Esophagus (tissue), 2 donors: ENCODE measurements around the gene ATP9B. TPM values are rescaled to one million over a fixed set of nuclear protein-coding genes. Genes with fewer than 3 reads are reported as not detected.
"Not testable (repeated sequence)": the region's sequence is repeated elsewhere in the genome, so short reads cannot be mapped to it uniquely, and the experiment has no call there.

Experiments used
- H3K27ac ChIP-seq, 2 donors: one replicate each; pipeline ENCODE4 v1.5.1; 2013; ENCODE audit warnings: low read depth in 2 of 2, mild to moderate bottlenecking in 2 of 2, inconsistent platforms in 1 of 2, low read length in 1 of 2, moderate library complexity in 1 of 2
- H3K27me3 ChIP-seq, 2 donors: one replicate each; pipeline ENCODE4 v1.6.1; 2013; ENCODE audit warnings: low read length in 2 of 2, control low read depth in 1 of 2, mild to moderate bottlenecking in 1 of 2; ENCODE audit not compliant: insufficient read depth in 2 of 2, control insufficient read depth in 1 of 2
- H3K36me3 ChIP-seq, 2 donors: one replicate each; pipeline ENCODE4 v1.6.1; 2013; ENCODE audit warnings: low read length in 1 of 2; ENCODE audit not compliant: control insufficient read depth in 2 of 2, insufficient read depth in 2 of 2
- H3K4me1 ChIP-seq, 2 donors: one replicate each; pipeline ENCODE4 v1.6.1; 2013; ENCODE audit warnings: low read length in 1 of 2; ENCODE audit not compliant: control insufficient read depth in 2 of 2, insufficient read depth in 2 of 2
- H3K4me3 ChIP-seq, 2 donors: one replicate each; pipeline ENCODE4 v1.5.1; 2013; ENCODE audit warnings: low read length in 2 of 2, mild to moderate bottlenecking in 2 of 2, low read depth in 1 of 2, moderate library complexity in 1 of 2
- H3K9me3 ChIP-seq, 2 donors: one replicate each; pipeline ENCODE4 v1.6.1; 2013; ENCODE audit warnings: mild to moderate bottlenecking in 2 of 2, low read depth in 1 of 2, low read length in 1 of 2, moderate library complexity in 1 of 2; ENCODE audit not compliant: control insufficient read depth in 2 of 2, insufficient read depth in 1 of 2
- WGBS, 2 donors: extraction: QIAGEN DNeasy Blood & Tissue Kit; methylation state at CpG; one replicate each; pipeline ENCODE4 v1.1.7; 2013; 5-methylcytosine and 5-hydroxymethylcytosine counted together
- polyA plus RNA-seq, 2 donors: library from polyadenylated mRNA; stranded (reverse); fragments of 200-250 nt; gene quantifications; one replicate each; pipeline ENCODE4 v1.2.3, GENCODE V29; 2013
- donor health status: healthy with polysubstance abuse.
- donor health status: Bipolar disorder and iron deficiency.

ATP9B gene
- polyA plus RNA-seq, 2 donors: 9.6 to 10.5 TPM

- no peaks in the 10 kb centered on the region for H3K9me3 ChIP-seq
- no peak overlapping the region for H3K4me3 ChIP-seq
- 94% methylated on average over 20 of the region's 20 CpGs for WGBS, 2 donors
- H3K4me1 ChIP-seq: no peaks in the 10 kb centered on the region
- H3K27me3 ChIP-seq: no peaks in the 10 kb centered on the region
- peaks cover 0 to 8% of the 10 kb centered on the region in 2 donors for H3K36me3 ChIP-seq
- no peak overlapping the region for H3K27ac ChIP-seq
Observed at GRCh38 chr18:79252904-79253633, 183.9 kb downstream of the ATP9B start.

GRCh38 chr18:79257480-79257879, 188.3 kb downstream of the ATP9B start:
- peaks cover 0 to 8% of the 10 kb centered on the region in 2 donors for H3K36me3 ChIP-seq
- H3K4me1 ChIP-seq: no peaks in the 10 kb centered on the region
- no peak overlapping the region for H3K4me3 ChIP-seq
- no peaks in the 10 kb centered on the region for H3K27me3 ChIP-seq
- no peaks in the 10 kb centered on the region for H3K9me3 ChIP-seq
- no peak overlapping the region for H3K27ac ChIP-seq
- 87 to 93% methylated on average over 6 of the region's 6 CpGs for WGBS, 2 donors

DNA sequence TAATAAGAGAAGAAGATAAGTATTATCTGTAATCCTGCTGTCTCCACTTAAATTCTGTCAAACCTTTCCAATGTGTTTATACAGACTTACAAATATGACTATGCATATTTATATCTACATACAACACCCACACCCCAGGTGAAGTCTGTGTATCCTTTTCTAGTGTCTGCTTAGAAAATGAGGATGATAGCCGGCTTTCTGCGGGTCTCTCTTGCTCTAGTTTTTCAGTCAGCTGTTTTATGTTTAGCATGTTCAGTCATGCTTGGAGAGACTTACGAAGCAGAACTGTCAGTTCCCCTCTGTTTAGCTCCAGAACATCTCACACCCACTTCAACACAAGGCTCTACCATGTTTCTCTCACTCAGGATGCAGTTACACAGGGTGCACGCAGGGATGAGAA, 189.3 kb downstream of the ATP9B start:
- H3K27me3 ChIP-seq: no peaks in the 10 kb centered on the region
- no peak overlapping the region for H3K4me3 ChIP-seq
- H3K27ac ChIP-seq: no peak overlapping the region
- H3K9me3 ChIP-seq: no peaks in the 10 kb centered on the region
- H3K4me1 ChIP-seq: no peaks in the 10 kb centered on the region
- H3K36me3 ChIP-seq: peaks cover 0 to 8% of the 10 kb centered on the region in 2 donors
- 83 to 92% methylated on average over 4 of the region's 4 CpGs for WGBS, 2 donors

DNA sequence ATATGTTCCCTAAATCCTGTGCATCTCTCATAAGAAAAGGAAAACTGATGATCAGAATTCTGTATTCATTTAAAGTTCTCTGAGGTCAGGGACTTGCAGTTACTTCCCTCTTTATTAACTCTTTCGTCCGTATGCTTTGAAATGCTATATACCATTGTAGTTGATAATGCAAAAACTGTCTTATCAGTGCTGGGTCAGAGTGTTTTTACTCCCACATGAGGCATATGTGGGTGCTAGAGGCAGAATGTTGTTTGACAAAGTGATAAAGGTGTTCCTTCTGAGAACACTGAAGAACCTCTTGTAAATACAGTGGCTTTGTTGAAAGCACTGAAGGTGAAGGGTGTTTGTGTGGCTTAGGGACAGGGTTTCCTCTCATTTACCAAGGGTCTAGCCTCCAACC, 190.0 kb downstream of the ATP9B start:
- H3K27ac ChIP-seq: no peak overlapping the region
- WGBS, 2 donors: 91 to 96% methylated on average over 2 of the region's 2 CpGs
- H3K4me1 ChIP-seq: no peaks in the 10 kb centered on the region
- H3K27me3 ChIP-seq: no peaks in the 10 kb centered on the region
- H3K4me3 ChIP-seq: no peak overlapping the region
- peaks cover 0 to 7% of the 10 kb centered on the region in 2 donors for H3K36me3 ChIP-seq
- no peaks in the 10 kb centered on the region for H3K9me3 ChIP-seq

GRCh38 chr18:79260023-79260422, 190.8 kb downstream of the ATP9B start:
- no peak overlapping the region for H3K27ac ChIP-seq
- WGBS, 2 donors: 93 to 94% methylated on average over 8 of the region's 8 CpGs
- H3K36me3 ChIP-seq: no peaks in the 10 kb centered on the region
- no peaks in the 10 kb centered on the region for H3K27me3 ChIP-seq
- H3K9me3 ChIP-seq: no peaks in the 10 kb centered on the region
- H3K4me1 ChIP-seq: no peaks in the 10 kb centered on the region
- no peak overlapping the region for H3K4me3 ChIP-seq

- WGBS, 2 donors: 91 to 100% methylated on average over 1 of the region's 1 CpG
- Histone ChIP-seq H3K4me1 (no peaks in the 10 kb centered on the region), H3K9me3 (no peaks in the 10 kb centered on the region), H3K4me3 (no peak overlapping the region), H3K36me3 (no peaks in the 10 kb centered on the region), H3K27me3 (no peaks in the 10 kb centered on the region), H3K27ac (no peak overlapping the region)
Observed at GRCh38 chr18:79260510-79260909, 191.3 kb downstream of the ATP9B start.

DNA sequence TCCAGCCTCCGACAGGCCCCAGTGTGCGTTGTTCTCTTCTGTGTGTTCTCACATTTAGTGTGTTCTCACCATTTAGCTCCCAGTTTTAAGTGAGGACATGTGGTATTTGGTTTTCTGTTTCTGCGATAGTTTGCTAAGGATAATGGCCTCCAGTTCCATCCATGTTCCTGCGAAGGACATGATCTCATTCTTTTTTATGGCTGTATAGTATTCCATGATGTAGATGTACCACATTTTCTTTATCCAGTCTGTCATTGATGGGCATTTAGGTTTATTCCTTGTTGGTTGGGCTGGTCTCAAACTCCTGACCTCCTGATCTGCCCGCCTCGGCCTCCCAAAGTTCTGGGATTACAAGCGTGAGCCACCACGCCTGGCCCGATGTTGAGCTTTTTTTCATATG, 195.9 kb downstream of the ATP9B start:
- not testable (repeated sequence) for H3K9me3 ChIP-seq, H3K4me3 ChIP-seq, H3K36me3 ChIP-seq, H3K27ac ChIP-seq, H3K27me3 ChIP-seq, H3K4me1 ChIP-seq
- 97 to 98% methylated on average over 9 of the region's 9 CpGs for WGBS, 2 donors

DNA sequence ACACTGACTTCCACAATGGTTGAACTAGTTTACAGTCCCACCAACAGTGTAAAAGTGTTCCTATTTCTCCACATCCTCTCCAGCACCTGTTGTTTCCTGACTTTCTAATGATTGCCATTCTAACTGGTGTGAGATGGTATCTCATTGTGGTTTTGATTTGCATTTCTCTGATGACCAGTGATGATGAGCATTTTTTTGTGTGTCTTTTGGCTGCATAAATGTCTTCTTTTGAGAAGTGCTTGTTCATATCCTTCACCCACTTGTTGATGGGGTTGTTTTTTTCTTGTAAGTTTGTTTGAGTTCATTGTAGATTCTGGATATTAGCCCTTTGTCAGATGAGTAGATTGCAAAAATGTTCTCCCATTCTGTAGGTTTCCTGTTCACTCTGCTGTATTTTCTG, 202.6 kb downstream of the ATP9B start:
- H3K36me3 ChIP-seq, H3K9me3 ChIP-seq, H3K27me3 ChIP-seq, H3K4me3 ChIP-seq, H3K4me1 ChIP-seq, H3K27ac ChIP-seq: not testable (repeated sequence)

DNA sequence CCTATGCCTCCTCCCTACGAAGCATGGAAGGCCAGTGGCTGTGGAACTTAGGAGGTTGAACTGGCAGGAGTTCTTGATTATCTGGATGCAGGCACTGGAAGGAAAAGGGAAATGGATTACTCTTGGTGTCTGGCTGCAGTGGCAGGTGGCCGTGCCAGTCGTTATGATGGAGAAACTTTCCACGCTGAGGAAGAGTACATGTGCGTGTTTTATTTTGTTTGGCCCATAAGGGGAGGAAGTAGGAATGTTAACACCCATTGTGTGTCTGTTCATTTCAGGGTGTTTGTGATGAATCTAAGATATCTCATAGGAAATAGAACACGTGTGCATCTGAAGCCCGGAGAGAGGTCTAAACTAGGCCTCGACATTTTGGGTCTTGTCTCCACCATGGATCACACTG, 203.7 kb downstream of the ATP9B start:
- H3K27me3 ChIP-seq: no peaks in the 10 kb centered on the region
- 83 to 88% methylated on average over 8 of the region's 8 CpGs for WGBS, 2 donors
- H3K27ac ChIP-seq: no peak overlapping the region
- no peaks in the 10 kb centered on the region for H3K4me1 ChIP-seq
- peaks cover 0 to 2% of the 10 kb centered on the region in 2 donors for H3K9me3 ChIP-seq
- H3K36me3 ChIP-seq: peaks cover 0 to 4% of the 10 kb centered on the region in 2 donors
- H3K4me3 ChIP-seq: no peak overlapping the region

DNA sequence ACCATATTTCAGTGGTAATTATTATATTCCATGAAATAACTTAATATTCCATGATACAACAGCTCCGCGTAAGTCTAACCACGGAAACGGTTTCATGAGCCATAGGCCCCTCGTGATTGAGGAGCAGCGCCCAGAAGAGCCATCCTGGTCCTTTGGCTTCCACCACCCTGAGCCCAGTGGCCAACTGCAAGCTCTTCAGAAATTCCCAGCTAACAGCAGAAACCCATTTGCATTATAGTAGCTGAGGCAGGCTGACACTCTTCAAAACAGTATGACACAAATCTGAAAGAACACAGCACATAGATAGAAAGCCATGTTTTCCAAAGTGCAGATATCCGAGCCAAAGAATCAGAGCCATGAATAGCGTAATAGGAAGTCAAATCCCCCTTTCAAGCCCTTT, 205.6 kb downstream of the ATP9B start:
- H3K9me3 ChIP-seq: no peaks in the 10 kb centered on the region
- H3K36me3 ChIP-seq: peaks cover 0 to 8% of the 10 kb centered on the region in 2 donors
- no peak overlapping the region for H3K27ac ChIP-seq
- WGBS, 2 donors: 93 to 95% methylated on average over 8 of the region's 8 CpGs
- no peaks in the 10 kb centered on the region for H3K27me3 ChIP-seq
- no peaks in the 10 kb centered on the region for H3K4me1 ChIP-seq
- no peak overlapping the region for H3K4me3 ChIP-seq
